SU-DHL-6 (cell line): Measurements from ENCODE around the gene PCCB.

Experiments used
- H2AFZ ChIP-seq: fragments of 200-600 bp; sonication (generic); 2 replicates; pipeline ENCODE4 v1.6.1; 2014; ENCODE audit warnings: low read depth, mild to moderate bottlenecking, moderate library complexity, mixed read lengths, antibody characterized with exemption, low read length; ENCODE audit not compliant: severe bottlenecking
- H3F3A ChIP-seq: fragments of 200-600 bp; shearing (Covaris generic); 2 replicates; pipeline ENCODE4 v1.6.0; 2016; ENCODE audit warnings: antibody characterized with exemption, mild to moderate bottlenecking; ENCODE audit not compliant: insufficient read depth
- H3K27ac ChIP-seq: fragments of 200-600 bp; sonication (generic); 2 replicates; pipeline ENCODE4 v1.5.1; 2016; ENCODE audit warnings: low read depth, mild to moderate bottlenecking, low read length, moderate library complexity, mixed read lengths
- H3K27me3 ChIP-seq: fragments of 200-600 bp; sonication (generic), shearing (Covaris generic); 2 replicates; pipeline ENCODE4 v1.6.0; 2014; ENCODE audit warnings: mild to moderate bottlenecking, low read length
- H3K36me3 ChIP-seq: fragments of 200-600 bp; sonication (generic); 2 replicates; pipeline ENCODE4 v1.6.1; 2014; ENCODE audit warnings: mild to moderate bottlenecking, low read length, mixed read lengths
- H3K4me2 ChIP-seq: fragments of 300-600, 200-600 bp; shearing (Covaris generic), sonication (generic); 2 replicates; pipeline ENCODE4 v1.6.0; 2014; ENCODE audit warnings: low read length, low read depth, mild to moderate bottlenecking; ENCODE audit not compliant: poor library complexity, severe bottlenecking
- H3K4me3 ChIP-seq: fragments of 200-600 bp; sonication (generic); 2 replicates; pipeline ENCODE4 v1.5.1; 2014; ENCODE audit warnings: antibody characterized with exemption, low read length, mild to moderate bottlenecking, mixed read lengths; ENCODE audit not compliant: insufficient read depth, poor library complexity, severe bottlenecking
- H3K79me2 ChIP-seq: fragments of 200-600 bp; sonication (generic); 2 replicates; pipeline ENCODE4 v1.6.1; 2014; ENCODE audit warnings: mild to moderate bottlenecking, low read length, moderate library complexity; ENCODE audit not compliant: insufficient read depth
- H3K9ac ChIP-seq: fragments of 200-600 bp; sonication (generic); 2 replicates; pipeline ENCODE4 v1.7.0; 2014; ENCODE audit warnings: mild to moderate bottlenecking, low read length
- H3K9me2 ChIP-seq: fragments of 200-600 bp; sonication (generic); replicated peaks from 2 replicates; pipeline ENCODE4 v1.6.1; 2014; ENCODE audit warnings: low read length; ENCODE audit not compliant: insufficient read depth
- H3K9me3 ChIP-seq: fragments of 200-600 bp; sonication (generic); 2 replicates; pipeline ENCODE4 v1.6.1; 2014; ENCODE audit warnings: low read length, mixed read lengths; ENCODE audit not compliant: insufficient read depth
- H4K20me1 ChIP-seq: fragments of 200-600 bp; sonication (generic); 2 replicates; pipeline ENCODE4 v1.6.1; 2014; ENCODE audit warnings: low read depth, mild to moderate bottlenecking, antibody characterized with exemption, low read length, moderate library complexity, mixed read lengths
- CTCF ChIP-seq: fragments of 200-600 bp; sonication (generic); IDR thresholded peaks from one replicate; pipeline ENCODE4 v1.5.1; 2017; ENCODE audit warnings: antibody characterized with exemption, mild to moderate bottlenecking, low read length, moderate library complexity; ENCODE audit not compliant: insufficient read depth, poor library complexity, severe bottlenecking
- EZH2phosphoT487 ChIP-seq: fragments of 200-600 bp; sonication (generic), shearing (Covaris generic); conservative IDR thresholded peaks from 2 replicates; pipeline ENCODE4 v1.6.1; 2018; ENCODE audit warnings: mild to moderate bottlenecking, antibody characterized with exemption, low read length, moderate library complexity, mixed read lengths

PCCB gene

GRCh38 chr3:136293279-136293678, 43.1 kb downstream of the PCCB start:
- Histone ChIP-seq H3K9me3 (no peaks in the 10 kb centered on the region), H4K20me1 (no peaks in the 10 kb centered on the region), H3K79me2 (no peaks in the 10 kb centered on the region), H2AFZ (no peak overlapping the region), H3K9ac (no peak overlapping the region), H3K27ac (no peak overlapping the region), H3K9me2 (no peaks in the 10 kb centered on the region), H3K4me3 (no peak overlapping the region), H3K27me3 (no peaks in the 10 kb centered on the region), H3K4me2 (no peak overlapping the region), H3K36me3 (peaks cover 3% of the 10 kb centered on the region; the same call in 1 of the 2 replicates), H3F3A (no peaks in the 10 kb centered on the region)
- TF ChIP-seq EZH2phosphoT487 (no peak), CTCF (no peak)

- no peaks in the 10 kb centered on the region for H3K79me2 ChIP-seq
- H3F3A ChIP-seq, result no peaks in the 10 kb centered on the region
- no peak overlapping the region for H3K4me3 ChIP-seq
- no peak overlapping the region for H2AFZ ChIP-seq
- H4K20me1 ChIP-seq, result no peaks in the 10 kb centered on the region
- H3K27ac ChIP-seq, result no peak overlapping the region
- no peaks in the 10 kb centered on the region for H3K9me2 ChIP-seq
- H3K4me2 ChIP-seq, result no peak overlapping the region
- peaks cover 3% of the 10 kb centered on the region; the same call in 1 of the 2 replicates for H3K36me3 ChIP-seq
- no peaks in the 10 kb centered on the region for H3K27me3 ChIP-seq
- no peak for TF ChIP-seq EZH2phosphoT487
- no peaks in the 10 kb centered on the region for H3K9me3 ChIP-seq
- no peak overlapping the region for H3K9ac ChIP-seq
These were observed 44.0 kb downstream of the PCCB start for GRCh38 chr3:136294176-136294575.

GRCh38 chr3:136296960-136297359, 46.8 kb downstream of the PCCB start:
- H3F3A ChIP-seq, result no peaks in the 10 kb centered on the region
- H3K36me3 ChIP-seq, result peaks cover 3% of the 10 kb centered on the region; the same call in 1 of the 2 replicates
- no peak overlapping the region for H3K4me2 ChIP-seq

GRCh38 chr3:136297826-136298225, 47.7 kb downstream of the PCCB start:
- Histone ChIP-seq H3F3A (no peaks in the 10 kb centered on the region), H3K79me2 (no peaks in the 10 kb centered on the region), H3K4me2 (no peak overlapping the region), H3K4me3 (no peak overlapping the region), H3K36me3 (peaks cover 3% of the 10 kb centered on the region; the same call in 1 of the 2 replicates), H3K9me2 (no peaks in the 10 kb centered on the region), H3K9ac (no peak overlapping the region), H3K9me3 (no peaks in the 10 kb centered on the region), H3K27ac (no peak overlapping the region), H2AFZ (no peak overlapping the region), H3K27me3 (no peaks in the 10 kb centered on the region), H4K20me1 (no peaks in the 10 kb centered on the region)
- TF ChIP-seq EZH2phosphoT487 (no peak), CTCF (no peak)

More at GRCh38 chr3:136296960-136297359, 46.8 kb downstream of the PCCB start:
- no peak overlapping the region for H2AFZ ChIP-seq
- no peaks in the 10 kb centered on the region for H3K9me2 ChIP-seq
- no peak overlapping the region for H3K9ac ChIP-seq
- H3K9me3 ChIP-seq, result no peaks in the 10 kb centered on the region
- no peaks in the 10 kb centered on the region for H4K20me1 ChIP-seq
- H3K4me3 ChIP-seq, result no peak overlapping the region
- no peaks in the 10 kb centered on the region for H3K79me2 ChIP-seq
- no peaks in the 10 kb centered on the region for H3K27me3 ChIP-seq
- TF ChIP-seq EZH2phosphoT487 (no peak), CTCF (no peak)
- H3K27ac ChIP-seq, result no peak overlapping the region
